Upper lobe of right lung (tissue), 1 donor: Measurements from ENCODE around the gene FH. TPM values are rescaled to one million over a fixed set of nuclear protein-coding genes. Genes with fewer than 3 reads are reported as not detected.
A peak's percentile ranks its signal among the peaks of the same experiment; 100 is the strongest.

Experiments
- ATAC-seq: fragments of 200-7000 bp; cut with Tn5 transposase; one replicate; pipeline ENCODE4 v1.9.1; 2020; ENCODE audit warnings: mild to moderate bottlenecking, moderate library complexity
- DNase-seq: peaks from one replicate; pipeline ENCODE4 v3.0.0-alpha.2; 2020
- H3K27ac ChIP-seq: fragments of 200-600 bp; one replicate; pipeline ENCODE4 v1.8.0; 2022
- H3K27me3 ChIP-seq: fragments of 200-600 bp; one replicate; pipeline ENCODE4 v1.8.0; 2022; ENCODE audit warnings: mild to moderate bottlenecking
- H3K36me3 ChIP-seq: fragments of 200-600 bp; one replicate; pipeline ENCODE4 v1.8.0; 2022
- H3K4me1 ChIP-seq: fragments of 200-600 bp; one replicate; pipeline ENCODE4 v1.8.0; 2022
- H3K4me3 ChIP-seq: fragments of 200-600 bp; one replicate; pipeline ENCODE4 v1.8.0; 2022; ENCODE audit warnings: mild to moderate bottlenecking
- H3K9me3 ChIP-seq: fragments of 200-600 bp; one replicate; pipeline ENCODE4 v1.8.0; 2022
- intact Hi-C: fragments of 100-400 bp; cut with DNase I; formaldehyde crosslinking; loops from one replicate; pipeline ENCODE4 v1.11.0; 2022
- total RNA-seq: library from RNA; stranded (reverse); fragmentation: NEBNext Ultra II Directional; extraction: Animal tissue kit (Norgen Biotek cat#: 25700); gene quantifications from one replicate; pipeline ENCODE4 v1.2.1, GENCODE V29; 2021
- TF ChIP-seq, protein P1 (sequence below): fragments of 200-600 bp; IDR thresholded peaks from one replicate; pipeline ENCODE4 v1.8.0; 2022; ENCODE audit warnings: antibody characterized with exemption
- donor health status: DM: no; HTN: yes; CAD: no; lungs with severe emphysema.

The FH gene
- total RNA-seq, 1 donor from 2014 or later, result 37.4 TPM

- Histone ChIP-seq H3K27me3 (peaks cover 6% of the 10 kb centered on the region), H3K36me3 (no peaks in the 10 kb centered on the region), H3K27ac (peak overlapping the region; percentile 83), H3K9me3 (no peaks in the 10 kb centered on the region), H3K4me1 (peaks cover 12% of the 10 kb centered on the region), H3K4me3 (peak overlapping the region; percentile 85)
- ATAC-seq, result no peak
- TF ChIP-seq, protein P1, sequence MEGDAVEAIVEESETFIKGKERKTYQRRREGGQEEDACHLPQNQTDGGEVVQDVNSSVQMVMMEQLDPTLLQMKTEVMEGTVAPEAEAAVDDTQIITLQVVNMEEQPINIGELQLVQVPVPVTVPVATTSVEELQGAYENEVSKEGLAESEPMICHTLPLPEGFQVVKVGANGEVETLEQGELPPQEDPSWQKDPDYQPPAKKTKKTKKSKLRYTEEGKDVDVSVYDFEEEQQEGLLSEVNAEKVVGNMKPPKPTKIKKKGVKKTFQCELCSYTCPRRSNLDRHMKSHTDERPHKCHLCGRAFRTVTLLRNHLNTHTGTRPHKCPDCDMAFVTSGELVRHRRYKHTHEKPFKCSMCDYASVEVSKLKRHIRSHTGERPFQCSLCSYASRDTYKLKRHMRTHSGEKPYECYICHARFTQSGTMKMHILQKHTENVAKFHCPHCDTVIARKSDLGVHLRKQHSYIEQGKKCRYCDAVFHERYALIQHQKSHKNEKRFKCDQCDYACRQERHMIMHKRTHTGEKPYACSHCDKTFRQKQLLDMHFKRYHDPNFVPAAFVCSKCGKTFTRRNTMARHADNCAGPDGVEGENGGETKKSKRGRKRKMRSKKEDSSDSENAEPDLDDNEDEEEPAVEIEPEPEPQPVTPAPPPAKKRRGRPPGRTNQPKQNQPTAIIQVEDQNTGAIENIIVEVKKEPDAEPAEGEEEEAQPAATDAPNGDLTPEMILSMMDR, result no peak
- no peak for DNase-seq
- intact Hi-C loops, result no loop called here
These were observed 518 bp upstream of the FH start for GRCh38 chr1:241520080-241520465.

DNA sequence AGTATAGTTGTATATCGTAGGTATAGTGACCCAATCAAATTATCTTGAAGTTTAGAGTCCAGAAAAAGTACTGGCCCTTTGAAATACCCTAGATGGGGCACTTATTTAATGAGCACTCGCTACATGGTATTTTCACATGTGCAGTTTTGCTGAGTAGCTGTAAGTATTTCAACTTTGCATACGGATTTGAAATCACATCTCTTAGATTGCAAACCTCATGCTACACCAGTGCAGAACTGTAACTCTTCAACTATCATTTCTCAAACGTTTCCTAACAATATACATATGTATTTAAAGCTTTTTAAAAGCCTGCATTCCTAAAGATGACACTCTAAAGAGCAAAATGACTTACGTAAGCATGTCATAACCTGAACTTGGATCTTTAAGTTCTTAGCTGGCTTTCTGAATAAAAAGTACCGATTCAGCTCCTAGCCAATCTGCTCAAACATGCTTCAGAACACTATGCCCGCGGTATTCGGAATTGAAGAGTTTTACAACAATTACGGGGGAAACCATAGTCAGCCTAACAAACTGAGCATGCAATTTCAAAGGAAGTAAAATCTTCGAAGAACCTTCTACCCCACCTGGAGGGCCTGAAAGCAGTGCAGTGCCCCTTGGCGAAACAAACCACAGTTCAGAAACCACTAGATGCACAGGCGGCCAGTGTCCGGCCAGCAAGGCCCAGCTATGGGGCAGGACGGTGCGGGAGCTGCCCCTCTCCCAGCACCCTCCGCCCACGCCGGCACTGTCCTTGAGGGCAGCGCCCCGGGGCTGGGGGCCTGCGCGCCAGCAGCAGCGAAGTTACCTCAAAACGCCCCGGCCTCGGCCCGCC is 863 bp downstream of the FH start:
- Histone ChIP-seq H3K4me1 (peaks cover 12% of the 10 kb centered on the region), H3K27me3 (peaks cover 4% of the 10 kb centered on the region), H3K36me3 (no peaks in the 10 kb centered on the region), H3K27ac (peak overlapping the region; percentile 83), H3K9me3 (no peaks in the 10 kb centered on the region), H3K4me3 (peak overlapping the region; percentile 85)
- TF ChIP-seq, protein P1, result no peak
- DNase-seq (peak; percentile 74), ATAC-seq (peak; percentile 55)
- intact Hi-C loops, result no loop called here

DNA sequence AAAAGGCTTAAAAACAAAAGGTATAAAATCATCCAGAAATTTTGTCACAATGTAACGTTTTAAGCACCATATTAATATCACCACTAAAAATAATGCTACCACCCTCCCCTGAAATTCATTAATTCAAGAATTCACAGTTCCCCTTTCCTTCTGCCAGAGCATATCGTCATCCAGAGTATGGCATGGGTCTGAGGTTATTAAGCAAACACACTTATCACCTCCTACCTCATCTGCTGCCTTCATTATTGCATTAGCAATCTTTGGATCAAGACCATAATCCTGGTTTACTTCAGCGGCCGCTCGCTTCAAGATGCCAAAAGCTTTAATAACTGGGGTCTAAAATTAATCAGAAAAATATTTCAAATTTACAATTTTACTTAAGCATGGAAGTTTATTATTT is 6.2 kb downstream of the FH start:
- Histone ChIP-seq H3K4me3 (no peak overlapping the region), H3K27ac (no peak overlapping the region), H3K9me3 (no peaks in the 10 kb centered on the region), H3K36me3 (peaks cover 48% of the 10 kb centered on the region), H3K4me1 (peaks cover 11% of the 10 kb centered on the region), H3K27me3 (no peaks in the 10 kb centered on the region)
- DNase-seq (no peak), ATAC-seq (no peak)
- intact Hi-C loops, result no loop called here
- TF ChIP-seq, protein P1, result no peak

GRCh38 chr1:241507189-241507863 is 12.2 kb downstream of the FH start:
- ATAC-seq (no peak), DNase-seq (no peak)
- TF ChIP-seq, protein P1, result no peak
- H3K4me1 ChIP-seq, result no peaks in the 10 kb centered on the region
- H3K27ac ChIP-seq, result no peak overlapping the region
- no peaks in the 10 kb centered on the region for H3K27me3 ChIP-seq
- peaks cover 95% of the 10 kb centered on the region for H3K36me3 ChIP-seq
- no peak overlapping the region for H3K4me3 ChIP-seq
- intact Hi-C loops, result no loop called here
- no peaks in the 10 kb centered on the region for H3K9me3 ChIP-seq

- Histone ChIP-seq H3K27me3 (no peaks in the 10 kb centered on the region), H3K4me1 (no peaks in the 10 kb centered on the region), H3K36me3 (peaks cover 96% of the 10 kb centered on the region), H3K9me3 (no peaks in the 10 kb centered on the region), H3K4me3 (no peak overlapping the region), H3K27ac (no peak overlapping the region)
- no peak for DNase-seq
- intact Hi-C loops, result no loop called here
- no peak for ATAC-seq
- TF ChIP-seq, protein P1, result no peak
These were observed 16.1 kb downstream of the FH start for GRCh38 chr1:241503444-241503843.
